OCI-M2 (cell line): ENCODE data around the gene HECW1.
"Not testable (repeated sequence)": the region's sequence is repeated elsewhere in the genome, so short reads cannot be mapped to it uniquely, and the experiment has no call there.

ENCODE experiments used
- DNase-seq: peaks from one replicate; lab custom pipeline; 2025; ENCODE audit not compliant: unreplicated experiment; lab: John Stamatoyannopoulos, UW

HECW1 gene

GRCh38 chr7:43302773-43303460 is 190.5 kb downstream of the HECW1 start:
- DNase-seq, result no peak

- DNase-seq, result no peak
Measured at GRCh38 chr7:43303740-43304241, 191.3 kb downstream of the HECW1 start.

GRCh38 chr7:43306404-43306803 is 194.0 kb downstream of the HECW1 start:
- DNase-seq, result no peak

GRCh38 chr7:43307522-43307921 is 195.1 kb downstream of the HECW1 start:
- no peak for DNase-seq

- DNase-seq, result no peak
Measured at GRCh38 chr7:43308913-43309705, 196.7 kb downstream of the HECW1 start.

- DNase-seq, result no peak
Measured at GRCh38 chr7:43309706-43310022, 197.2 kb downstream of the HECW1 start.

GRCh38 chr7:43311052-43311451 is 198.6 kb downstream of the HECW1 start:
- DNase-seq, result no peak

GRCh38 chr7:43311694-43312093 is 199.2 kb downstream of the HECW1 start:
- no peak for DNase-seq

GRCh38 chr7:43313628-43314378 is 201.4 kb downstream of the HECW1 start:
- DNase-seq, result no peak

- DNase-seq, result no peak
Measured at GRCh38 chr7:43314379-43315158, 202.1 kb downstream of the HECW1 start.

GRCh38 chr7:43317075-43317474 is 204.6 kb downstream of the HECW1 start:
- DNase-seq, result no peak

GRCh38 chr7:43318188-43318770 is 205.8 kb downstream of the HECW1 start:
- DNase-seq, result no peak

GRCh38 chr7:43325595-43325994 is 213.1 kb downstream of the HECW1 start:
- DNase-seq, result no peak

- DNase-seq, result no peak
Measured at GRCh38 chr7:43328336-43328735, 215.9 kb downstream of the HECW1 start.

- no peak for DNase-seq
Measured at GRCh38 chr7:43328785-43329380, 216.4 kb downstream of the HECW1 start.

GRCh38 chr7:43332193-43332796 is 219.8 kb downstream of the HECW1 start:
- no peak for DNase-seq

- DNase-seq, result no peak
Measured at GRCh38 chr7:43337191-43337590, 224.7 kb downstream of the HECW1 start.

- no peak for DNase-seq
Measured at GRCh38 chr7:43337811-43338210, 225.4 kb downstream of the HECW1 start.

- no peak for DNase-seq
Measured at GRCh38 chr7:43341132-43341531, 228.7 kb downstream of the HECW1 start.

- not testable (repeated sequence) for DNase-seq
Measured at GRCh38 chr7:43343417-43343816, 231.0 kb downstream of the HECW1 start.
